NCI-H510A (cell line): ENCODE results near the gene SERTAD3.
A peak's percentile ranks its signal among the peaks of the same experiment; 100 is the strongest.

Source experiments
- DNase-seq: peaks from one replicate; lab custom pipeline; 2025; lab: John Stamatoyannopoulos, UW

Gene SERTAD3

DNA sequence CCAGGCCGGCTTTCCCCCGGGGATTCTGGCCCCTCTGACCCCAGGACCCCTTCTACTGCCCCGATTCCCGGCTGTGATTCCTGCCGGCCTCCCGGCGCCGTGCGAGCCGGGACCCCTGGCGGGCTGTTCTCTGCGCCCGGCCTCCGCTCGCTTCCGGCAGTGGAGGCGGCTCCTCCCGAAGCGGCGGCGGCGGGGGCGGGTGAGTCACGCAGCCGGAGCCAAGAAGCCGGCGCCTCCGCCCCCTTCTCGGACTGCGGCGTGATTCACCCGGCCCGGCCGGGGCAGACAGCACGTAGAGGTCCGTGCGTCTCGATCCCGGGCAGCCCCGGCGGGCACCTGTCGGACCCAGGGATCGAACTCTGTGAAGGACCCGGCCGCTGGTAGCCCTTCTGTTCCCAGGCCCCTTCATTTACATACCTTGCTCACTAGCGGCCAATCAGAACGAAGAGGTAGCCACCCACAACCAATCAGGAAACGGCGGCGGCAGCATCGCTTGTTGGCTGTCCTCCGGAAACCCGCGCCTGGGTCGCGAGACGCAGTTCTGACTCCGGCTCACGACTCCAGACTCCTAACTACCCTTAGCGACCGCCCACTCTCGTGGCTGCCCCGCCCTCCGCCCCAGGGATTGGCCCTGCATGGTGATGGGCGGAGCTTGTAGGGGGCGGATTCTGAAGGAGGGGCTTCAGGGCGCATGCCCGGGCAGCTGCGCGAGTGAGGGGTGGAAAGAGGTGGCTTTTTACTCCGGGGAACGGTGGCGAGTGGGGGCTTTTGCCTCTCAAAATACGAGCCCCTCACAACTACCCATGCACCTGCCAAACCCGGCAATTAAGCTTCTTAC, 18.5 kb downstream of the SERTAD3 start, which contains the start of gene SERTAD1:
Gene SERTAD1 (minus strand): TSS at position 543 of the 838 bp plus-strand sequence. CDS start 2,446 bp downstream, outside the sequence.
- DNase-seq: peak; percentile 97

DNA sequence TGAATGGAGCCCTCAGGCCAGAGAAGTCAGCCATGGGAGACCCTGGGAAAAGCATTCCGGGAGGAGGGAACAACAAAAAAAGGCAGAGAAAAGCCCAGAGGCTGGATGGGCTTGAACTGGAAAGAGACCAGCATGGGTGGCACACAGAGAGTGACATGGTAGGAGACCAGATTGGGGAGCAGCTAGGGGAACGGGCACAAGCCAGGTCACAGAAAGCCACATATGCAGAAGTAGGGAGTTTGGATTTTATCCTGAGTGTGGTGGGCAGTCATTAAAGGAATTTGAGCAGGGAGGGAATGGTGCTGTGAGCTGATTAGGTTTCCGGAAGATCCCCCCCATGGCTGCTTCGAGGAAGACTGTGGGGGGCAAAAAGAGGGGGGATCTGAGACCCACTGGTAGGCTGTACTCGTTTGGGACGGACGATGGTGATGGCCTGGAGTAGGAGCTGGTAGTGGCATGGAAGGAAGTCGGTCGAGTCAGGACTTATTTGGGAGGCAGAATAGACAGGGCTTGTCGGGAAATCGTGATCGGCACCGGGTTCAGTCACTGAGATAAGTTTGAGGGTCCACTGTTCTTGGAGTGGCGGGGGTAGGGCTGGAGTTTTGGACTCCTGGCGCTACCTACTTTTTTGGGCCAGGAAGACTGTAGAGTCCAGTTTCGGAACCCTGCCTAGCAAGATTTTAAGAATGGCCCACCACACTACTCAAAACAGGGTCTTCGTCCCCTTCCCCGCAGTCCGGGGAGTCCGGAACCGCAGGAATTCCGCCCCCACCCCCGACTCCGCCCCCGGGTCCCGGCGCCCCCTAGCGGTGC, 19.3 kb downstream of the SERTAD3 start:
- no peak for DNase-seq

DNA sequence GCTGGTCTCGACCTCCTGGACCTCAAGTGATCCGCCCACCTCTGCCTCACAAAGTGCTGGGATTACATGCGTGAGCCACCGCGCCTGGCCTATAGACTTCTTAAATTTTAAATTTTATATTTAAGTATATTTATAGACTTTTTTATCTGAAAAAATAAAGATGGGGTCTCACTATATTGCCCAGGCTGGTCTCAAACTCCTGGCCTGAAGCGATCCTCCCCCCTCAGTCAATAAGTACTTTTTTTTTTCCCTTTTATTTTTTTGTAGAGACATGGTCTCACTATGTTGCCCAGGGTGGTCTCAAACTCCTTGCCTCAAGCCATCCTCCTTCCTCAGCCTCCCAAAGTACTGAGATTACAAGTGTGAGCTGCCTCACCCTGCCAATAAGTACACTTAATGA, 20.2 kb downstream of the SERTAD3 start:
- DNase-seq: no peak

DNA sequence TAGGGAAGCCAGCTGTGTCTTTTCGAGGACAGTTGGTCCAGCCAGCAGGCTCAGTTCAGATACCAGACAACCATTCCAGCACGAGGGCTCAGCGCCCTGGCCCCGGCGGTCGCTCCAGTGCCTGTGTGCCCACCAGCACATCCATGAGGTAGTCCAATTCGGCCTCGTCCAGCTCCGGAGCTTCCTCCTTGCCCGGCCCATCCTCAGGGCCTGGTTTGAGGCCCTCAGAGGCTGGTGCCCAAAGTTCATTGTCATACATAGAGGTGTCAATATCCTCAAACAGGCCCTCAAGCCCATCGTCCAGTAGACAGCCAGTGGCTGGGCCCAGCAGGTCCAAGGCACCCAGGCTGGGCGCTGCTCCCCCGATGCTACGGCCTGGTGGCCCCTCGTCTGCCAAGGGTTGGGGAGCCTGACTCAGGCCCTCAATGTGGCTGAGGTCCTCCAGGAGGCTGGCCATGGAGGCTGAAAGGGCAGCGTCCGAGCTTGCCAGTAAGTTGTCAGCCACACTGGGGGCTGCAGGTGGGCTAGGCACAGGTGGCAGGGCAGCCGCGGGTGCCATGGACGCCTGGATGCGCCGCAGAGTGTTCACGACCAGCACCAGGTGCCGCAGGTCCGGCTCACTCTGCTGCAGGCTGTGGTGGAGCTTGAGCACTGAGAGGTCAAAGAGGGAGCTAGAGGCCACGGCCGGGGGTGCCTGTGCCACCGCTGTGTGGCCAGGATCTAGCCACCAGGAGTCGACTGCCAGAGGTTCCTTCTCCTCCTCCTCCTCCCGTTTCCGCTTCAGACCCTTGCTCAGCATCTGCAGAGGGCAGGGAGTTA, 21.2 kb downstream of the SERTAD3 start:
- DNase-seq: no peak

DNA sequence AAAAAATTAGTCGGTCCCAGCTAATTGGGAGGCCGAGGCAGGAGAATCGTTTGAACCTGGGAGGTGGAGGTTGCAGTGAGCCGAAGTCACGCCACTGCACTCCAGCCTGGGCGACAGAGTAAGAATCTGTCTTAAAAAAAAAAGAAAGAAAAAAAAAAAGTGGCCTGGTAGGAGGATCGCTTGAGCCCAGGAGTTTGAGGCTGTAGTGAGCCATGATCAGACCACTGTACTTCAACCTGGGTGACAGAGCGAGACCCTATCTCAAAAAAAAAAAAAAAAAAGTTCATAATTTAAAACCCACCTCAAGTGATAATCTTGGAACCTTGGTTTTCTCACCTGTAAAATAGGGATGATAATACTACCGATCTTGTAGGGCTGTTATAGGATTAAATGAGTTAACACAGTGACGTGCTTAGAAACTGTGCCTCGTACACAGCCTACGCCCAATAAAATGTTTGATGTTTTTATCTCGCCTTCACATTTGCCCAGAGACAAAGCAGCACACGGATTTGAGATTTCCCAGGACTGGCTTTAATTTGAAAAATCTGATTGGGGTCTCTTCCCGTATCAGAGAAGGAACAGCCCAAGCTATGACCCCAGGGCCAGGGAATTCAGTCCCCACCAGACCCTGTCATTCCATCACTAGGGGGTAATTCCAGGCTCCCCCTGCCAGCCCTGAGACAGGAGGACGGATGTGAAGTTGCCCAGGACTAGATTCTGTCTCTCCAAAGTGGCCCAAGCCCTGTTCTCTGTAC, 22.0 kb downstream of the SERTAD3 start:
- DNase-seq: no peak

DNA sequence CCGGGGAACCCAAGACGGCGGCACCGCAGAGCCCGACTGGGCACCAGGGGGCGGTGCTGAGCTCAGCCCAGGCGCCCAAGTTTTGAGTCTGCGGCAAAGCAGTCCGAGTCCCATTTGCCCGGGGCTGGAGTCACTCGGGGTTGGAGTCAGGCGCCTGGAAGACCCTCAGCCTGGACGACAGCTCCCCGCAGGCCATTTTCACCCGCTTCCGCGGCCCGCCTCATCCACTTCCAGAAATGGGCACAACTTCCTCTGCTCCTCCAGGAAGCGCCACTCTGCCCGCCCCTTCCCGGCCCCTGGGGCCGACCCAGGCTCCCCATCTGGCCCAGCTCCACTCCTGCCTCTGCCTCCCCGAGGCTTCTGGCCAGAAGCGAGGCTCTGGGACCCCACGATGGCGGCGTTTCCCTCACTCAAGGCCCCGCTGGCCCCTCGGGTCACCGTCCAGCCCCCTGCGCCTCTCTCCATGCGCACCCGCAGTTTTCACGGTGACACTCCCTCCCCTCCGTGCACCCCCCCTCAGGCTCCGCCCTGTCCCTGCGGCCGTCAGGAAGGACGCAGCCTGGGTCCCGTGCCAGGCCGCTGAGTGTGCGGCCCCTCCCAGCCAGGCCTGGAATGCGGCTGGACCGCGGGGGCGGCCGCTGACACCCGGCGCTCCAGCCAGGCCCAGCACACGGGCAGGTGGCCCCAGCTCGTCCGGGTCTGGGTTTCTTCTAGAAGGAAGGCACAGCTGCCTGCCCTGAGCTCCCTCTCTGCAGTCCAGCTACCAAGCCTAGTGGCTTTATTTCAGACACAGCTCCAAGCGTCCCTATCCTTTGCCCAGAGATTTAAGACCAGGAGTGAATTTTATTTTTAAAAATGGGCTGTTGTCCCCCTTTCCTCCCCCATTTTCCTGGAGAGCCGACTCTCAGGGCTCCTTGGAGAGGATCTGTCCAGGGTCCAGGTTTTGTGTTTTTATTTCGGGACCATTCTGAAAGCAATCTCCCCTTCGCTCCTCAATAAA, 23.1 kb downstream of the SERTAD3 start:
- DNase-seq: peak; percentile 73

DNA sequence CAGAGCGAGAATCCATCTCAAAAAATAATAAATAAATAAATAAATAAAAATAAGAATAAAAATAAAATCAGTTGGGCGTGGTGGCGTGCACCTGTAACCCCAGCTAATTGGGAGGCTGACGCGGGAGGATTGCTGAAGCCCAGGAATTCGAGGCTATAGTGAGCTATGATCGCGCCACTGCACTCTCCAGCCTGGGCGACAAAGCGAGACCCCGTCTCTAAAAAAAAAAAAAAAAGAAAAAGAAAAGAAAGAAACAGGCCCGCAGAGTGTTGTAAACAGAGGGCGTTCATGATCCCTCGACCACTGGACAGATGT, 23.7 kb downstream of the SERTAD3 start:
- DNase-seq: no peak

DNA sequence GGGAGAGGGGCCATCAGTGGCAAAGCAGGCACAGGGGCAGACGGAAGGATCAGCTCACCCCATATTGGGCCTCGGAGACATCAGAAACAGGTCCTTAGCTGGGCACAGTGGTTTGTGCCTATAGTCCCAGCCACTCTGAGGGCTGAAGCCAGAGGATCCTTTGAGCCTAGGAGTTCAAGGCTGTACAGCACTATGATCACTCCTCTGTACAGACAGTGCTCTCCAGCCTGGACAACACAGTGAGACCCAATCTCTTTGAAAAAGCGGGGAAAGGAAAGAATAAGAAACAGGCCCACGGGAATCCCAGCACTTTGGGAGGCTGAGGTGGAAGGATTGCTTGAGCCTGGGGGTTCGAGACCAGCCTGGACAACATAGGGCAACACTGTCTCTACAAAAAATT, 24.4 kb downstream of the SERTAD3 start:
- DNase-seq: no peak

DNA sequence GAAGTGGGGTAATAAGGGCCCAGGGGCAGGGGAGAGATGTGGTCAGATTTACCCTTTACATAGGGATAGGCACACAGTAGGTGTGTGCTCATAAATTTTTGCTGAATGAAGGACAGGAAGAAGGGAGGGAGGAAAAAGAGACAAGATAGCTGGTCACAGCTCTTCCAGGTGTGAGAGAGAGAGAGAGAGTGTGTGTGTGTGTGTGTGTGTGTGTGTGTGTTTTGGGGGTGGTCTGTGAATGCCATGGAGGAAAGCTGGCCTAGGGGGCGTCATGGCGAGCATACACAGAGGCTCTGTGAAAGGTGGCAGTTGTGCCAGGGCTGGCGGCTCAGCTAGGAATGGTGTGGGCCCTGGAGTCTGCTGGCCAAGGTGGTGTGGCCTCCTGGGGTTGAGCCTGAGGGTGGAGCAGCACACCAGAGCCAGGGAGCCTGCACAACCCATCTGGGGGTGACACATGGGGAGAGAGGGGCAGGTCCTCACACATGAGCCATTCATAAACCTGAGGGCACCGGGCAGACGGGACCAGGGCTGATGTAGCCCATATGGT, 25.0 kb downstream of the SERTAD3 start:
- DNase-seq: no peak

DNA sequence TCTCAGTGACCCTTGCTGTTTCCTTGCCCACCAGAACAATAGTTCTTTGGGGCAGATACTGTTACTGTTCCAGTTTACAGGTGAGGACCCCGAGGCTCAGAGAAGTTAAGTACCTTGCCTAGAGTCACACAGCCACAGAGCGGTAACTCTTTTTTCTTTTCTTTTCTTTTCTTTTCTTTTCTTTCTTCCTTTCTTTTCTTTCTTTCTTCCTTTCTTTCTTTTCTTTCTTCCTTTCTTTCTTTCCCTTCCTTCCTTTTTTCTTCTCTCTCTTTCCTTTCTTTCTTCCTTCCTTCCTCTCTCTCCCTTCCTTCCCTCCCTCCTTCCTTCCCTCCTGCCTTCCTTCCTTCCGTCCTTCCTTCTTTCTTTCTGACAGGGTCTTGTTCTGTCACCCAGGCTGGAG, 26.1 kb downstream of the SERTAD3 start:
- no peak for DNase-seq

DNA sequence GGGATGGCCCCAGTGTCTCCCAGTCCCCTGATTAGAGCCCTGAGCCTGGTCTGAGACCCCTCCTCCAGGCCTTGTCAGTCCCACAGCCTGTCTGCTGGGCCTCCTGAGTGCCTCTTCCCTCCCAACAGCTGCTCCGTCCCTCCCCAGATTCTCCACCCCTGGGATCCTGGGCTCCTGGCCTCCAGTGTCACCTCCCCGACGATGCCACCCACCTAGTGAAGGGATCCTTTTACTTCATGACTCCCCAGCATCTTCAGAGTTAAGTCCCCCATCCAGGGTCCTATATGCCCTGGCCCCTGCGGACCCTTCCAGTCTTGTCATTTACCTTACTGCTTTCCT, 26.5 kb downstream of the SERTAD3 start:
- no peak for DNase-seq

DNA sequence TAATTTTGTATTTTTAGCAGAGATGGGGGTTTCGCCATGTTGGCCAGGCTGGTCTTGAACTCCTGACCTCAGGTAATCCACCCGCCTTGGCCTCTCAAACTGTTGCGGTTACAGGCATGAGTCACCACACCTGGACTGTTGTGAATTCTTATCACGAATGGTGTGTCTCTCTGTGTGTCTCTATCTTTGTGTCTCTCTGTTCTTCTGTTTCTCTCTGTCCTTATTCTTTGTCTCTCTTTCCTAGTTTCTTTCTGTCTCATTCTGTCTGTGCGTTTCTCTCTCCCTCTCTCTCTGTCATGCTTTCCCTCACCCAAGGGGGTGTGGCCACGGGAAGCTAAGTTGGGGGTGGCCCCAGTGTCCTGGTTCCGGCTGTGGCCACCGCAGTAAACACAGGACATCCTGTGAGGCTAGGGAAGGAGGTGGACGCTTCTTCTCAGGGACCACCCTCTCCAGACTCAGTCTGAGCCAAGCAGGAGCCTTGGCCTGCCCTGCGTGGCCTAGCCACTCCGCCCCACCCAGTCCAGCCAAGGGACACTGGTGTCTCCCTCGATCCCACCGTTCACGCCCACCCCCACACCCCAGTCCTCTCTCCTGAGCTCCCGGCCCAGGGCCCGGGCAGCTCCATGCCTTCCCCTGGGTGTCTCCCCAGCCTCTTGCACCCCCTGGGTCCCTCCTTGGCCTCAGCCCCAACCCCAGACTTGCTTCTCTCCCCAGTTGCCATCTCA, 27.1 kb downstream of the SERTAD3 start:
- DNase-seq: no peak

DNA sequence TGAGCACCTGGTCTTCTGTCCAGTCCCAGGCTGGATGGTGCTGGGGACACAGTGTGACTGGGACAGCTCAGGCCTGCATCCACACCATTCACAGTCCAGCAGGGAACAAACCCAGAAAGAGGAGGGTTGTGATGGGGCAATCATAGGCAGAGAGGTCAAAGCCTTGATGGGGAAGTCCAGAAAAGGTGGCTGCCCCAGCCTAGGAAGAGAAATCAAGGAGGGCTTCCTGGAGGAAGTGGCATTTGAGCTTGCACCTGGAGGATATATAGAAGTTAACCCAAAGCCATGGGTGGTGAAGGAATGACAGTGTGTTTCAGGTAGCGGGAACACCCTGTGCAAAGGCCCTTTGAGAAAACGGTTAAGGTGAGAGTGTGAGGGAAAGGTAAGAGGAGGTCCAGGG, 28.4 kb downstream of the SERTAD3 start:
- no peak for DNase-seq

DNA sequence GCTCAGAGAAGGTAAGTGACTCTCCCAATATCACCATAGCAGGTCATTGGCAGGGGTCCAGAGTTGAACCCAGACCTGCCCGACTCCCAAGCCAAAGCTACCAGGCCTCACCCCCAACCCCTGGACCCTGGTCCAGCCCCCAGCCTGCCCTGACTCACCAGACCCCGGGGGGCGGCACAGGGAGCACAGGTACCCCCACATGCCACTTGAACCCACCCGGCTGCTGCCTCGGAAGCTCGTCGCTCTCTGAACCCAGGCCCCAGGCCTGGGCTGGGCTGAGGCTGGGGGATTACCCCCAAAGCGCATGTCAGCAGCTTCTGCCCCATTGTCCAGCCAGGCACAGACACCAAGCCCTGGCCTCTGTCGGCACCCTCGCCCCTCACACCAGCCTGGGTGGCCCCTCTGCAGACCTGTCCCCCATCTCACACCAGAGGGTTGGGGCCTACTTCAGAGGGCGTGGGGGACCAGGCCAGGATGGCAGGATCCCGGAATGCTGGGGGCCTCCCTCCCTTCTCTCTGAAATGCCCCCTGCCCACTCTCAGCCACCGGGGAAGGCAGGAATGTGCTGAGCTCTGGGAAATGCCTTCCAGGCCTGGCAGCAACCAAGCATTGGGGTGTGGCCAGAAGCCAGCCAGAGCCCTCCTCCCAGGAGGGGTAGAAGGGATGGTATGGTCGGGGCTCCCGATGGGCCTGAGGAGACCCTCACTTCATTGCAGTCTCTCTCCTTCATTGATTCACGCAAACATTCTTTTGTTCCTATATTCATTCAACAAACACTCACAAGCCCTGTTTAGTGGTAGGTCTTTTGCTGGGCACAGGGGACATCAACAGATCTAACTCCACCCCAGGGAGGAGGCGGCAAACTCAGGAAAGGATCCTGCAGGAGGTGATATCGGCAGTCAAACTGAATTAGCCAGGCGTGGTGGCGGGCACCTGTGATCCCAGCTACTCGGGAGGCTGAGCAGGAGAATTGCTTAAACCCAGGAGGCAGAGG, 29.3 kb downstream of the SERTAD3 start:
- no peak for DNase-seq

DNA sequence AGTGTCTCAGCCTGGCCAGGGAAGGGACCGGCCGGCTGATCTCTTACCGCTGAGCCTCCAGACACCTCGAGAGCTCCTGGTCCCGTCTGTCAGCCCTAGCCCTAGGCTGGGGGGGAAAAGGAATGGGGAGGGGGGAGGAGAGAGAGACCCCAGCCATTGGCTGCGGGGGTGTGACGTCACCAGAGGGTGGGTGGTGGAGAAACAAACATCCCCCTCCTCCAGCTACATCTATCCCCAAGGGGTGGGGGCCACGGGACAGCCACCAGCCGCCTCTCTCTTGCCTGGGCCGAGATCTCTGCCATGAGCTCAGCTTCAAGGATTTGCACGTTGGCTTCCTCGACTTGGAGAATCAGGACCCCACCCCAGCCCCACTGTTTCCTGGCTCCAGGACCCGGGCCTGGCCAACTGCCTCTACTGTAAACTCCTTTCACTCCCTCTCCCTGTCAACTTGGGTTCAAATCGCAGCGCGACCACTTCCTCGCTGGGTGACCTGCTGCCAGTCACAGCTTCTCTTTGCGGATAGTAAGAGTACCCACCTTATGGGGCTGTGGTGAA, 30.8 kb downstream of the SERTAD3 start, which contains the start of gene PRX:
Gene PRX (minus strand): TSS at position 88 of the 555 bp plus-strand sequence. CDS start 5,446 bp downstream, outside the sequence.
- DNase-seq: no peak

DNA sequence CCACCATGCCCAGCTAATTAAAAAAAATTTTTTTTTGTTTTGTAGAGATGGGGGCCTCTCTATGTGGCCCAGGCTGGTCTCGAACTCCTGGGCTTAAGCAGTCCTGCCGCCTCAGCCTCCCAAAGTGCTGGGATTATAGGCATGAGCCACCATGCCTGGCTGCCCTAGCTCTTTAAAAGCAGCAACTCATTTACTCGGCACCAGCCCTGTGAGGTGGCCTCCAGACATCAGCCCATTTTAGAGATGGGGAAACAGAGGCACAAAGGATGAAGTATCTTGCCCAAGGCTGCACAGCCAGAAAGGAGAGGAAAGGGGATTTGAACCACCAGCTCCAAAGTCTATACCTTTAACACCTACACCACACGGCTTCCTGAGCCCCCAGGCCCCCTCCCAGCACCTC, 31.3 kb downstream of the SERTAD3 start:
- DNase-seq: no peak

DNA sequence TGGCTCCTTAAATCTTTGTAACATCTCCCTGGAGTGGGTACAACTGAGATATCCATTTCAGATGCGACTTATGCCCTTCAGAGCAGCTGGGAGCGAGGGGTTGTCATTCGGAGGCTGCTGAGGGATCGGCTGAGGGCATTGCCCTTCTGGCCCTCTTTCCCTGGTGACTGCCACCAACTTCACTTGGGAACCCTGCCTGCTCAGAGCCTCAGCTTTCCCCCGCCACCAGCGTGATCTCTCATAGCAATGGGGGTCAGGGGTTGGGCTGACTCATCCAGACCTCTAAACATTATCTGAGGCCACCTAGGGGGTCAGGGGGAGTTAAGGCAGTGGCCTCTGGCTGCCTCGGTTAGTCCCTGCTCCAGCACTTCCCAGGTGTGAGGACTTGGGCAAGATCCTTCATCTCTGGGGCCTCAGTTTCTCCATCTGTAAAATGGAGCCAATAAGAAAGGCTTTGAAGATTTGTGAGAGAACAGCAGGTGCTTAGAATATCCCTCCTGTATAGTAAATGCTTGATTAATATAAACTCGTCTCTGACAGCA, 32.1 kb downstream of the SERTAD3 start:
- no peak for DNase-seq
